ENCODE results near the gene NOX3. TPM values are rescaled to one million over a fixed set of nuclear protein-coding genes. Genes with fewer than 3 reads are reported as not detected.

Gene NOX3
- total RNA-seq, 1 experiment from 2014 or later: not detected

GRCh38 chr6:155415953-155416352, 39.7 kb downstream of the NOX3 start:
- H3K4me2 ChIP-seq (ENCODE audit: insufficient read depth, insufficient read length, low read length): no peak overlapping the region
- H4K20me1 ChIP-seq (ENCODE audit: control insufficient read depth, insufficient read depth, insufficient read length): no peaks in the 10 kb centered on the region
- H2AFZ ChIP-seq (ENCODE audit: low read length): no peak overlapping the region
- no peaks in the 10 kb centered on the region for H3K79me1 ChIP-seq (ENCODE audit: insufficient read depth, low read depth, low read length, poor library complexity, severe bottlenecking)
- no peaks in the 10 kb centered on the region for H3K79me2 ChIP-seq (ENCODE audit: insufficient read depth, low read length)
- no CpG with 5 or more reads among the region's 4 CpGs for WGBS (ENCODE audit: extremely low coverage, insufficient read length, low lambda C conversion rate)
- no peak overlapping the region for H3T11ph ChIP-seq (ENCODE audit: low read length)
- H2BK20ac ChIP-seq (ENCODE audit: low read depth, low read length, poor library complexity, severe bottlenecking): no peak overlapping the region
- no peaks in the 10 kb centered on the region for H3K36me3 Mint-ChIP-seq (ENCODE audit: insufficient read depth in 1 of 3, low read depth in 3 of 3)
- H4K91ac ChIP-seq (ENCODE audit: insufficient read length, low read depth, low read length): no peak overlapping the region
- H3K4me1 ChIP-seq (ENCODE audit: insufficient read depth, low read length): 0 out of 2 replicates have a peak, but pooled peaks cover 1% of the 10 kb centered on the region
- H2BK5ac ChIP-seq (ENCODE audit: insufficient read length, low read length): no peak overlapping the region
- H3K27ac ChIP-seq (ENCODE audit: insufficient read length, low read depth, low read length): no peak overlapping the region
- no peak overlapping the region for H3K9ac ChIP-seq (ENCODE audit: extremely low read depth, insufficient read length, low read length)
- no peak overlapping the region for H2BK15ac ChIP-seq (ENCODE audit: low read depth, low read length)
- no peak overlapping the region for H4K8ac ChIP-seq (replicated peaks; ENCODE audit: insufficient read length, low read depth, low read length)
- peak overlapping the region in 1 of 3 experiments; percentile 81; a peak in 2 of 7 replicates for H3K27ac Mint-ChIP-seq
- no peaks in the 10 kb centered on the region for H3K23me2 ChIP-seq (ENCODE audit: insufficient read length, low read depth, low read length, poor library complexity, severe bottlenecking)
- no peak overlapping the region for H3K4ac ChIP-seq (ENCODE audit: low read depth, low read length)
- H3K9me3 ChIP-seq (ENCODE audit: control insufficient read depth, low read depth, low read length): no peaks in the 10 kb centered on the region
- H3K27me3 Mint-ChIP-seq (ENCODE audit: low read depth): no peaks in the 10 kb centered on the region
- H3K4me1 Mint-ChIP-seq: peaks cover 29 to 33% of the 10 kb centered on the region in 2 experiments
- no peak overlapping the region for H2BK12ac ChIP-seq (ENCODE audit: insufficient read length, low read depth, low read length)
- no peak for DNase-seq
- no peak overlapping the region for H3K18ac ChIP-seq (ENCODE audit: insufficient read length, low read depth, low read length)
- no peak for TF ChIP-seq CTCF (conservative IDR thresholded peaks at IDR 0.05)
- H2AK5ac ChIP-seq (ENCODE audit: insufficient read length, low read length): no peak overlapping the region
- H3K9me3 Mint-ChIP-seq: no peaks in the 10 kb centered on the region
- no peak overlapping the region for H2BK120ac ChIP-seq (ENCODE audit: low read depth, low read length, poor library complexity, severe bottlenecking)
- H3K27me3 ChIP-seq (ENCODE audit: insufficient read depth, low read length): no peaks in the 10 kb centered on the region
- H4K5ac ChIP-seq (ENCODE audit: insufficient read length, low read depth, low read length): no peak overlapping the region
- no peak overlapping the region for H3K4me3 Mint-ChIP-seq
- no peak overlapping the region for H3K14ac ChIP-seq (ENCODE audit: insufficient read depth, low read length)
- H3K23ac ChIP-seq (ENCODE audit: insufficient read length, low read depth, low read length): no peak overlapping the region
- no peak overlapping the region for H3K56ac ChIP-seq (ENCODE audit: insufficient read length, low read depth, low read length)
